CD4-positive, alpha-beta T cell treated with Interleukin-6 for 4 hours (primary cell): ENCODE measurements around the gene GMDS.

Experiments
- DNase-seq: peaks from one replicate; pipeline ENCODE4 v3.0.0-alpha.2; 2020; ENCODE audit warnings: mixed read lengths

Gene GMDS

GRCh38 chr6:1594445-1595200 lies 650.8 kb downstream of the GMDS start:
- DNase-seq, result no peak

- no peak for DNase-seq
Measured at GRCh38 chr6:1593958-1594314, 651.5 kb downstream of the GMDS start.

- DNase-seq, result no peak
Measured at GRCh38 chr6:1593286-1593957, 652.0 kb downstream of the GMDS start.

GRCh38 chr6:1592852-1593251 lies 652.6 kb downstream of the GMDS start:
- DNase-seq, result no peak

GRCh38 chr6:1591926-1592325 lies 653.5 kb downstream of the GMDS start:
- DNase-seq, result no peak

GRCh38 chr6:1591243-1591642 lies 654.2 kb downstream of the GMDS start:
- DNase-seq, result no peak

GRCh38 chr6:1590580-1590979 lies 654.8 kb downstream of the GMDS start:
- DNase-seq, result no peak

- no peak for DNase-seq
Measured at GRCh38 chr6:1589208-1589607, 656.2 kb downstream of the GMDS start.

- no peak for DNase-seq
Measured at GRCh38 chr6:1587977-1588376, 657.4 kb downstream of the GMDS start.

- DNase-seq, result no peak
Measured at GRCh38 chr6:1587546-1587945, 657.9 kb downstream of the GMDS start.

GRCh38 chr6:1586861-1587450 lies 658.4 kb downstream of the GMDS start:
- DNase-seq, result no peak

GRCh38 chr6:1586256-1586655 lies 659.1 kb downstream of the GMDS start:
- no peak for DNase-seq

- DNase-seq, result no peak
Measured at GRCh38 chr6:1585669-1586049, 659.7 kb downstream of the GMDS start.

- DNase-seq, result no peak
Measured at GRCh38 chr6:1584996-1585668, 660.3 kb downstream of the GMDS start.

GRCh38 chr6:1584146-1584545 lies 661.3 kb downstream of the GMDS start:
- DNase-seq, result no peak

- DNase-seq, result no peak
Measured at GRCh38 chr6:1581120-1581991, 664.0 kb downstream of the GMDS start.

GRCh38 chr6:1580585-1580984 lies 664.8 kb downstream of the GMDS start:
- no peak for DNase-seq

GRCh38 chr6:1580109-1580508 lies 665.3 kb downstream of the GMDS start:
- no peak for DNase-seq

GRCh38 chr6:1579096-1579495 lies 666.3 kb downstream of the GMDS start:
- DNase-seq, result no peak

GRCh38 chr6:1577896-1578745 lies 667.3 kb downstream of the GMDS start:
- DNase-seq, result no peak

- no peak for DNase-seq
Measured at GRCh38 chr6:1577146-1577680, 668.2 kb downstream of the GMDS start.
